Trophoblast cell (in vitro differentiated cells and primary cell): ENCODE measurements around the gene SPAG16.

Source experiments
- DNase-seq, 2 donors: peaks; one replicate each; pipeline ENCODE4 v3.0.0-alpha.2; 2016
- H2AFZ ChIP-seq: 2 replicates; pipeline ENCODE4 v1.6.1; 2013; ENCODE audit warnings: low read length, moderate library complexity, mild to moderate bottlenecking; ENCODE audit not compliant: insufficient read depth, poor library complexity
- H2AK5ac ChIP-seq: 2 replicates; pipeline ENCODE4 v1.6.1; 2013; ENCODE audit warnings: mild to moderate bottlenecking, low read length
- H2BK120ac ChIP-seq: 2 replicates; pipeline ENCODE4 v1.6.1; 2013; ENCODE audit warnings: low read length, mild to moderate bottlenecking, moderate library complexity; ENCODE audit not compliant: insufficient read depth, poor library complexity
- H2BK12ac ChIP-seq: 2 replicates; pipeline ENCODE4 v1.6.1; 2013; ENCODE audit warnings: mild to moderate bottlenecking, low read length, moderate library complexity
- H2BK5ac ChIP-seq: 2 replicates; pipeline ENCODE4 v1.6.1; 2013; ENCODE audit warnings: low read length, low read depth, moderate library complexity, mild to moderate bottlenecking; ENCODE audit not compliant: poor library complexity
- H3K14ac ChIP-seq: 2 replicates; pipeline ENCODE4 v1.6.1; 2013; ENCODE audit warnings: mild to moderate bottlenecking, low read length
- H3K18ac ChIP-seq: 2 replicates; pipeline ENCODE4 v1.6.1; 2013; ENCODE audit warnings: mild to moderate bottlenecking, low read length
- H3K23ac ChIP-seq: 2 replicates; pipeline ENCODE4 v1.6.1; 2013; ENCODE audit warnings: low read length
- H3K27ac ChIP-seq: 2 replicates; pipeline ENCODE4 v1.5.1; 2013; ENCODE audit warnings: low read depth, mild to moderate bottlenecking, inconsistent platforms, low read length, moderate library complexity
- H3K27me3 ChIP-seq: 2 replicates; pipeline ENCODE4 v1.6.1; 2013; ENCODE audit warnings: inconsistent platforms, mild to moderate bottlenecking, low read length, moderate library complexity; ENCODE audit not compliant: insufficient read depth
- H3K36me3 ChIP-seq, 2 experiments: 1 replicate in 1 of 2; 2 replicates in 1 of 2; pipeline ENCODE4 v1.6.1; 2013; ENCODE audit warnings: low read length in 2 of 2, mild to moderate bottlenecking in 2 of 2, moderate library complexity in 1 of 2; ENCODE audit not compliant: insufficient read depth in 2 of 2, control insufficient read depth in 1 of 2
- H3K4ac ChIP-seq: 2 replicates; pipeline ENCODE4 v1.6.1; 2013; ENCODE audit warnings: low read depth, mild to moderate bottlenecking, low read length, moderate library complexity
- H3K4me1 ChIP-seq, 2 experiments: 1 replicate in 1 of 2; 2 replicates in 1 of 2; pipeline ENCODE4 v1.6.1; 2013; ENCODE audit warnings: low read length in 2 of 2, mild to moderate bottlenecking in 2 of 2, moderate library complexity in 1 of 2; ENCODE audit not compliant: insufficient read depth in 2 of 2, control insufficient read depth in 1 of 2
- H3K4me2 ChIP-seq: 2 replicates; pipeline ENCODE4 v1.6.1; 2013; ENCODE audit warnings: inconsistent platforms, mild to moderate bottlenecking, low read length, moderate library complexity
- H3K4me3 ChIP-seq: 2 replicates; pipeline ENCODE4 v1.5.1; 2013; ENCODE audit warnings: mild to moderate bottlenecking, low read depth, low read length, inconsistent platforms
- H3K79me1 ChIP-seq: one replicate; pipeline ENCODE4 v1.6.1; 2013; ENCODE audit warnings: low read length
- H3K79me2 ChIP-seq: 2 replicates; pipeline ENCODE4 v1.6.1; 2013; ENCODE audit warnings: low read length, mild to moderate bottlenecking; ENCODE audit not compliant: control insufficient read depth, insufficient read depth, poor library complexity
- H3K9ac ChIP-seq: 2 replicates; pipeline ENCODE4 v1.6.1; 2013; ENCODE audit warnings: mild to moderate bottlenecking, low read length
- H3K9me3 ChIP-seq: 2 replicates; pipeline ENCODE4 v1.6.1; 2013; ENCODE audit warnings: low read depth, mild to moderate bottlenecking, control low read depth, inconsistent platforms, low read length; ENCODE audit not compliant: insufficient read depth
- H4K12ac ChIP-seq: 2 replicates; pipeline ENCODE4 v1.6.1; 2013; ENCODE audit warnings: low read depth, mild to moderate bottlenecking, low read length, moderate library complexity
- H4K8ac ChIP-seq: 2 replicates; pipeline ENCODE4 v1.6.1; 2013; ENCODE audit warnings: low read depth, mild to moderate bottlenecking, low read length, moderate library complexity
- H4K91ac ChIP-seq: one replicate; pipeline ENCODE4 v1.6.1; 2013; ENCODE audit warnings: low read depth, mild to moderate bottlenecking, low read length, moderate library complexity
- WGBS: extraction: QIAGEN DNeasy Blood & Tissue Kit; methylation state at CpG from one replicate; pipeline ENCODE4 v1.1.7; 2013; ENCODE audit warnings: missing lambda C conversion rate; ENCODE audit not compliant: insufficient read length, insufficient coverage; ENCODE audit errors: extremely low coverage; 5-methylcytosine and 5-hydroxymethylcytosine counted together

SPAG16 gene

DNA sequence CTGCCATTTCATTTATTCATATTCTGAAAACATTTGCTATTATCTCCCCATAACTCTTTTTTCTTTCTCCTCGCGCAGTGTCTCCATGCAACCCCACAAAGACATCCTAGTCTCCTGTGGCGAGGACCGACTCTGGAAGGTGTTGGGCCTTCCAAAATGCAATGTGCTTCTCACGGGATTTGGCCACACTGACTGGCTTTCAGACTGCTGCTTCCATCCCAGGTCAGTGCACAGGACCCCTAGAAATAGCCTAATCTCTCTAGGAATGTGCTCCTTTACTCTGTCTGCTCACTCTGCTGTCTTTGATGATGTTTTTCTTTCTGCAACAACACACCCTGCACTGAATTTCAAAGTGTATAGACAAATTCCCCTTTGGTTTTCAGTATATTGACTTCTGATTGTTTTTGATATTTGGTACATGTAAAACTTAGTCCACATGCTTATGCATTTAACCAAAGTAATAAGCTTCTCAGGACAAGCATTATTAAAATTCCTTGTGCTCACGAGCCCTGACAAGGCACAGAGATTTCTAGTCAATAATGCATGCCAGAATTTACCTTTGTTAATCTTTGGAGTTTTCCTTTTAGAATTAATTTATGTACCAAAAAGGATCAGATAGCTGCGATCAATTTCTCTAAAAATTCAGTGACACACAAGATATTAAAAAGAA lies 578.3 kb downstream of the SPAG16 start:
- H3K79me2 ChIP-seq, result no peaks in the 10 kb centered on the region
- H3K14ac ChIP-seq, result no peak overlapping the region
- no peak overlapping the region for H3K4me3 ChIP-seq
- H2AK5ac ChIP-seq, result no peak overlapping the region
- H3K4me1 ChIP-seq, result no peaks in the 10 kb centered on the region
- H3K27ac ChIP-seq, result no peak overlapping the region
- H3K23ac ChIP-seq, result no peak overlapping the region
- no CpG with 5 or more reads among the region's 7 CpGs for WGBS
- H3K36me3 ChIP-seq, result no peaks in the 10 kb centered on the region
- H3K9ac ChIP-seq, result no peak overlapping the region
- H2AFZ ChIP-seq, result no peak overlapping the region
- H3K79me1 ChIP-seq, result no peaks in the 10 kb centered on the region
- H3K4ac ChIP-seq, result no peak overlapping the region
- H4K12ac ChIP-seq, result no peak overlapping the region
- H4K8ac ChIP-seq, result no peak overlapping the region
- no peak overlapping the region for H3K18ac ChIP-seq
- H4K91ac ChIP-seq, result no peak overlapping the region
- no peak overlapping the region for H2BK5ac ChIP-seq
- no peaks in the 10 kb centered on the region for H3K9me3 ChIP-seq
- no peak overlapping the region for H2BK12ac ChIP-seq
- H2BK120ac ChIP-seq, result no peak overlapping the region
- no peak overlapping the region for H3K4me2 ChIP-seq
- DNase-seq, result no peak
- no peaks in the 10 kb centered on the region for H3K27me3 ChIP-seq

- H3K36me3 ChIP-seq, result no peaks in the 10 kb centered on the region
- H3K4me3 ChIP-seq, result no peak overlapping the region
- H3K4ac ChIP-seq, result no peak overlapping the region
- H3K27ac ChIP-seq, result no peak overlapping the region
- H3K18ac ChIP-seq, result no peak overlapping the region
- H3K9ac ChIP-seq, result no peak overlapping the region
- no peaks in the 10 kb centered on the region for H3K79me2 ChIP-seq
- H3K4me1 ChIP-seq, result no peaks in the 10 kb centered on the region
- no peak overlapping the region for H4K91ac ChIP-seq
- H4K8ac ChIP-seq, result no peak overlapping the region
- H3K14ac ChIP-seq, result no peak overlapping the region
- H2BK120ac ChIP-seq, result no peak overlapping the region
- no peak overlapping the region for H2AK5ac ChIP-seq
- H2BK12ac ChIP-seq, result no peak overlapping the region
- no CpG with 5 or more reads among the region's 3 CpGs for WGBS
- H4K12ac ChIP-seq, result no peak overlapping the region
- no peak overlapping the region for H2AFZ ChIP-seq
- DNase-seq, result no peak
- H3K23ac ChIP-seq, result no peak overlapping the region
- H3K79me1 ChIP-seq, result no peaks in the 10 kb centered on the region
- H3K27me3 ChIP-seq, result no peaks in the 10 kb centered on the region
- no peak overlapping the region for H3K4me2 ChIP-seq
- H3K9me3 ChIP-seq, result no peaks in the 10 kb centered on the region
- H2BK5ac ChIP-seq, result no peak overlapping the region
Measured at GRCh38 chr2:213863541-213863940, 579.3 kb downstream of the SPAG16 start.

GRCh38 chr2:213868526-213868925 lies 584.3 kb downstream of the SPAG16 start:
- no CpG with 5 or more reads among the region's 1 CpG for WGBS
- no peak overlapping the region for H2BK120ac ChIP-seq
- no peak overlapping the region for H2AFZ ChIP-seq
- H3K9me3 ChIP-seq, result no peaks in the 10 kb centered on the region
- no peak overlapping the region for H3K27ac ChIP-seq
- no peak overlapping the region for H3K18ac ChIP-seq
- H3K9ac ChIP-seq, result no peak overlapping the region
- H3K79me2 ChIP-seq, result no peaks in the 10 kb centered on the region
- H3K27me3 ChIP-seq, result no peaks in the 10 kb centered on the region
- no peak overlapping the region for H3K14ac ChIP-seq
- no peak overlapping the region for H4K8ac ChIP-seq
- H2BK5ac ChIP-seq, result no peak overlapping the region
- H3K36me3 ChIP-seq, result no peaks in the 10 kb centered on the region
- no peak overlapping the region for H3K23ac ChIP-seq
- H3K4me1 ChIP-seq, result no peaks in the 10 kb centered on the region
- H4K12ac ChIP-seq, result no peak overlapping the region
- H4K91ac ChIP-seq, result no peak overlapping the region
- no peak overlapping the region for H3K4me2 ChIP-seq
- no peak for DNase-seq
- H2BK12ac ChIP-seq, result no peak overlapping the region
- H3K4ac ChIP-seq, result no peak overlapping the region
- H3K4me3 ChIP-seq, result no peak overlapping the region
- H2AK5ac ChIP-seq, result no peak overlapping the region
- no peaks in the 10 kb centered on the region for H3K79me1 ChIP-seq

GRCh38 chr2:213885485-213885884 lies 601.2 kb downstream of the SPAG16 start:
- Histone ChIP-seq H3K4me1 (no peaks in the 10 kb centered on the region), H2AK5ac (no peak overlapping the region), H4K12ac (no peak overlapping the region), H2BK120ac (no peak overlapping the region), H3K79me2 (no peaks in the 10 kb centered on the region), H3K4me3 (no peak overlapping the region), H3K27me3 (no peaks in the 10 kb centered on the region), H3K4ac (no peak overlapping the region), H3K23ac (no peak overlapping the region), H2AFZ (no peak overlapping the region), H3K36me3 (no peaks in the 10 kb centered on the region), H3K18ac (no peak overlapping the region), H3K9ac (no peak overlapping the region), H3K9me3 (no peaks in the 10 kb centered on the region), H4K91ac (no peak overlapping the region), H3K14ac (no peak overlapping the region), H2BK5ac (no peak overlapping the region), H3K79me1 (no peaks in the 10 kb centered on the region), H3K27ac (no peak overlapping the region), H4K8ac (no peak overlapping the region), H3K4me2 (no peak overlapping the region), H2BK12ac (no peak overlapping the region)
- no CpG with 5 or more reads among the region's 3 CpGs for WGBS
- peak in 1 of 2 donors; percentile 58 for DNase-seq
